Neural progenitor cell (in vitro differentiated cells): ENCODE data around the gene KLHDC2.

ENCODE experiments used
- EZH2 ChIP-seq: fragments of 200-600 bp; sonication (generic); IDR thresholded peaks from 2 replicates; pipeline ENCODE4 v1.6.1; 2017; ENCODE audit warnings: antibody characterized with exemption, mild to moderate bottlenecking, moderate library complexity
- TF ChIP-seq, protein P1 (sequence below): fragments of 200-600 bp; sonication (generic); IDR thresholded peaks from 2 replicates; pipeline ENCODE4 v1.5.1; 2017; ENCODE audit warnings: antibody characterized with exemption, mild to moderate bottlenecking

DNA sequence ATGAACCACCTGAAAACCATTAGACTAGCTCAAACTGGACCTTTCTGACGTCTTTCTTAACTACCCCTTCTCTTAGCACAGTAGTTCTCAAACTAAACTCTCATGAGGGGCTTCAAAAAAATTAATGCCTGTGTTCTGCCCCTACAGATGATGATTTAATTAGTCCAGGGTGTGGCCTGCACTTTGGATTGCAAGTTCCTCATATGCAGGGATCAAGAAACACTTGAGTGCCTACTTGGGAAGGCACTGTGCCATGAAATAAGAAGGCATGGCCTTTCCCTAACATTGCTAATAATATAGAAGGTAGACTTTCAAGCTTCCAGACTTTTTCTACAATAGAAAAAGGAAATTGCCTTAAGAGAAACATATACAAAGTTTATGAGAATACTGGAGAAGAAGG lies 22.8 kb upstream of the KLHDC2 start:
- TF ChIP-seq, protein P1, sequence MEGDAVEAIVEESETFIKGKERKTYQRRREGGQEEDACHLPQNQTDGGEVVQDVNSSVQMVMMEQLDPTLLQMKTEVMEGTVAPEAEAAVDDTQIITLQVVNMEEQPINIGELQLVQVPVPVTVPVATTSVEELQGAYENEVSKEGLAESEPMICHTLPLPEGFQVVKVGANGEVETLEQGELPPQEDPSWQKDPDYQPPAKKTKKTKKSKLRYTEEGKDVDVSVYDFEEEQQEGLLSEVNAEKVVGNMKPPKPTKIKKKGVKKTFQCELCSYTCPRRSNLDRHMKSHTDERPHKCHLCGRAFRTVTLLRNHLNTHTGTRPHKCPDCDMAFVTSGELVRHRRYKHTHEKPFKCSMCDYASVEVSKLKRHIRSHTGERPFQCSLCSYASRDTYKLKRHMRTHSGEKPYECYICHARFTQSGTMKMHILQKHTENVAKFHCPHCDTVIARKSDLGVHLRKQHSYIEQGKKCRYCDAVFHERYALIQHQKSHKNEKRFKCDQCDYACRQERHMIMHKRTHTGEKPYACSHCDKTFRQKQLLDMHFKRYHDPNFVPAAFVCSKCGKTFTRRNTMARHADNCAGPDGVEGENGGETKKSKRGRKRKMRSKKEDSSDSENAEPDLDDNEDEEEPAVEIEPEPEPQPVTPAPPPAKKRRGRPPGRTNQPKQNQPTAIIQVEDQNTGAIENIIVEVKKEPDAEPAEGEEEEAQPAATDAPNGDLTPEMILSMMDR: no peak
- TF ChIP-seq EZH2: no peak
